ENCODE measurements around the gene C1QB. TPM values are rescaled to one million over a fixed set of nuclear protein-coding genes. Genes with fewer than 3 reads are reported as not detected.
A peak's percentile ranks its signal among the peaks of the same experiment; 100 is the strongest.

The C1QB gene
- total and polyA plus RNA-seq, 9 of the 15 experiments (the other 6 are each of a cell fraction or from before 2014, with no cell fraction given) = 0.55 TPM; not detected in 8

DNA sequence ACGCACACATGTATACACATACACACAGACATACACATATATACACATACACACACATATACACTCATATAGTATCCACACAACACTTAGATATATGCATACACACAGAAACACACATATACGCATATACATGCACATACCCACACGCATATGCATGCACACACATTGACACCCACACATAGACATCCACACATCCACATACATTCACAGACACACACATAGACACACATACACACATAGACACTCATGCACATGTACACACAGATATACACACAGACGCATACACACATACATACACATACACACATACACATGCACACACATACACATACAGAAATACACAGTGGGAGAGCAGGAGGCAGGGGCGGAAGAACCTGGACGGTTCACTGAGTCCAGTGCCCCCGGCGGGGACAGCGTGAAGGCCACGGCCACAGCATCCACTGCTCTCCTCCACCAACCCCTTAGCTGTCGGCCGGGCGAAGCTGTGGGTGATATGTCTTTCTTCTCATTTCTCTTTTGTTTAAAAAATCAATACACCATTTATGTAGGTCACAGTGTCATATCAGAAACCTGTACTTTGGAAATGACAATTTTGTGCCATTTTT, 2.8 kb upstream of the C1QB start:
- Histone ChIP-seq H3K9ac (ENCODE audit: insufficient read depth in 1 of 2, low read depth in 2 of 2, low read length in 2 of 2) (no peak overlapping the region), H3K27ac (ENCODE audit: extremely low read depth, low read depth, low read length) (no peak overlapping the region), H3K4me1 (replicated peaks in 1 of 2; ENCODE audit: control insufficient read depth in 2 of 2, insufficient read depth in 2 of 2, low read length in 2 of 2) (peaks cover 0 to 3% of the 10 kb centered on the region in 2 experiments; a peak in 1 of 5 replicates), H3K36me3 (ENCODE audit: control insufficient read depth, insufficient read depth, low read length) (no peaks in the 10 kb centered on the region), H4K20me1 (replicated peaks; ENCODE audit: control insufficient read depth, insufficient read depth, low read length) (peaks cover 10% of the 10 kb centered on the region), H3K9me3 (replicated peaks; ENCODE audit: control insufficient read depth, insufficient read depth, low read depth, low read length) (no peaks in the 10 kb centered on the region), H3K27me3 (ENCODE audit: control insufficient read depth in 2 of 2, insufficient read depth in 2 of 2, low read length in 2 of 2) (peaks cover 26 to 69% of the 10 kb centered on the region in 2 experiments), H3K4me2 (ENCODE audit: insufficient read depth, low read length) (no peak overlapping the region), H3K9me1 (ENCODE audit: control insufficient read depth, insufficient read depth, low read length) (no peaks in the 10 kb centered on the region), H3K4me3 (no peak overlapping the region), H2AFZ (ENCODE audit: low read depth, low read length) (no peak overlapping the region), H3K79me2 (ENCODE audit: control insufficient read depth, insufficient read depth, low read length) (no peaks in the 10 kb centered on the region)
- CTCF ChIA-PET (ENCODE audit: low intra/inter-chr PET ratio) = no interaction called here
- intact Hi-C loops (cut with micrococcal nuclease) = no loop called here
- peak in 1 of 2 experiments; percentile 43; a peak in 1 of 4 replicates for TF ChIP-seq KDM1A (IDR thresholded peaks at IDR 0.05)
- TF ChIP-seq, protein P1, sequence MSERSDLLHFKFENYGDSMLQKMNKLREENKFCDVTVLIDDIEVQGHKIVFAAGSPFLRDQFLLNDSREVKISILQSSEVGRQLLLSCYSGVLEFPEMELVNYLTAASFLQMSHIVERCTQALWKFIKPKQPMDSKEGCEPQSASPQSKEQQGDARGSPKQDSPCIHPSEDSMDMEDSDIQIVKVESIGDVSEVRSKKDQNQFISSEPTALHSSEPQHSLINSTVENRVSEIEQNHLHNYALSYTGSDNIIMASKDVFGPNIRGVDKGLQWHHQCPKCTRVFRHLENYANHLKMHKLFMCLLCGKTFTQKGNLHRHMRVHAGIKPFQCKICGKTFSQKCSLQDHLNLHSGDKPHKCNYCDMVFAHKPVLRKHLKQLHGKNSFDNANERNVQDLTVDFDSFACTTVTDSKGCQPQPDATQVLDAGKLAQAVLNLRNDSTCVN (CRISPR knock-in tag; IDR thresholded peaks at IDR 0.05) = 0 out of 2 replicates have a peak, but pooled peaks have one; percentile 57
- TF ChIP-seq TSC22D4 (tag; IDR thresholded peaks at IDR 0.05) = peak; percentile 92; the same call in 1 of the 2 replicates
- TF ChIP-seq STAG1 (CRISPR knock-in tag; IDR thresholded peaks at IDR 0.05; ENCODE audit: borderline replicate concordance) = no peak
- TF ChIP-seq ZNF764 (CRISPR knock-in tag; IDR thresholded peaks at IDR 0.05; ENCODE audit: low read depth) = no peak
- TF ChIP-seq, protein P2, sequence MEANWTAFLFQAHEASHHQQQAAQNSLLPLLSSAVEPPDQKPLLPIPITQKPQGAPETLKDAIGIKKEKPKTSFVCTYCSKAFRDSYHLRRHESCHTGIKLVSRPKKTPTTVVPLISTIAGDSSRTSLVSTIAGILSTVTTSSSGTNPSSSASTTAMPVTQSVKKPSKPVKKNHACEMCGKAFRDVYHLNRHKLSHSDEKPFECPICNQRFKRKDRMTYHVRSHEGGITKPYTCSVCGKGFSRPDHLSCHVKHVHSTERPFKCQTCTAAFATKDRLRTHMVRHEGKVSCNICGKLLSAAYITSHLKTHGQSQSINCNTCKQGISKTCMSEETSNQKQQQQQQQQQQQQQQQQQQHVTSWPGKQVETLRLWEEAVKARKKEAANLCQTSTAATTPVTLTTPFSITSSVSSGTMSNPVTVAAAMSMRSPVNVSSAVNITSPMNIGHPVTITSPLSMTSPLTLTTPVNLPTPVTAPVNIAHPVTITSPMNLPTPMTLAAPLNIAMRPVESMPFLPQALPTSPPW (CRISPR knock-in tag; IDR thresholded peaks at IDR 0.05) = no peak
- TF ChIP-seq HDGF (IDR thresholded peaks at IDR 0.05) = no peak
- TF ChIP-seq MCM7 (IDR thresholded peaks at IDR 0.05) = peak in 1 of 2 experiments; percentile 85; a peak in 1 of 4 replicates
- TF ChIP-seq MCM3 (IDR thresholded peaks at IDR 0.05) = peak; percentile 65; the same call in 1 of the 2 replicates
- TF ChIP-seq ZNF584 (CRISPR knock-in tag; IDR thresholded peaks at IDR 0.05; ENCODE audit: low read depth) = no peak
- TF ChIP-seq PTTG1 (tag; IDR thresholded peaks at IDR 0.05; ENCODE audit: low read depth) = no peak
- TF ChIP-seq MAZ (CRISPR knock-in tag; conservative IDR thresholded peaks at IDR 0.05 in 1 of 2, IDR thresholded peaks at IDR 0.05 in 1 of 2) = no peak
- no peak for TF ChIP-seq U2AF1 (optimal IDR thresholded peaks at IDR 0.05; ENCODE audit: low read depth, low read length)
- no peak for TF ChIP-seq ZNF57 (CRISPR knock-in tag; IDR thresholded peaks at IDR 0.05)
- no peak for TF ChIP-seq JUND (IDR thresholded peaks at IDR 0.05; ENCODE audit: borderline replicate concordance, low read depth, low read length)
- no peak for TF ChIP-seq JUND (tag; IDR thresholded peaks at IDR 0.05; ENCODE audit: borderline replicate concordance, low read depth, low read length)
- POLR2A ChIA-PET = no interaction called here
- 2% methylated on average over 13 of the region's 13 CpGs for WGBS (ENCODE audit: insufficient coverage, low coverage, missing lambda C conversion rate)
- no TSS peak for BruUV-seq (replicated peaks)
- in situ Hi-C loops (cut with MboI) = no loop called here
- FAIRE-seq = no peak
- no peak for DNase-seq (ENCODE audit: extremely low read depth in 1 of 4, low spot score in 3 of 4)
- ATAC-seq = peak; percentile 60; the same call in 2 of the 3 replicates

All from K562 (cell line).